GM18508 (cell line): ENCODE results near the gene SFSWAP.
"Not testable (repeated sequence)": the region's sequence is repeated elsewhere in the genome, so short reads cannot be mapped to it uniquely, and the experiment has no call there.

Source experiments
- ATAC-seq: cut with Tn5 transposase; IDR thresholded peaks from one replicate; pipeline ENCODE4 v1.9.1; 2021; ENCODE audit warnings: moderate number of reproducible peaks; ENCODE audit not compliant: insufficient read depth, unreplicated experiment

Gene SFSWAP

DNA sequence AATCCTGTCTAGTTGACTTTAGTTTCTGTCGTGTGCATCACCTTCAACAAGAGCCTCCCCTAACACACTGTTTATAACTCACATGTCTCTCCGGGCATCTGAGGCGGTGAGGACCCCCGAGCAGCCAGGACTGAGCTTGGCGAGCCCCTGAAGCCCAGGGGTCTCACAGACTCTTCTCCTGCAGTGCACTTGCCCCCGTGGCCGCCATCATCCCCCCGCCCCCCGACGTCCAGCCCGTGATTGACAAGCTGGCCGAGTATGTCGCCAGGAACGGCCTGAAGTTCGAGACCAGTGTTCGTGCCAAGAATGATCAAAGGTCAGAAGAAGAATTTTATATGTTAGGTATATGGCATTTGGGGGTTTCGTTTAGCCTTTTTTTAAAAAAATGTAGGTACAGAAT is 43.3 kb downstream of the SFSWAP start:
- no peak for ATAC-seq

DNA sequence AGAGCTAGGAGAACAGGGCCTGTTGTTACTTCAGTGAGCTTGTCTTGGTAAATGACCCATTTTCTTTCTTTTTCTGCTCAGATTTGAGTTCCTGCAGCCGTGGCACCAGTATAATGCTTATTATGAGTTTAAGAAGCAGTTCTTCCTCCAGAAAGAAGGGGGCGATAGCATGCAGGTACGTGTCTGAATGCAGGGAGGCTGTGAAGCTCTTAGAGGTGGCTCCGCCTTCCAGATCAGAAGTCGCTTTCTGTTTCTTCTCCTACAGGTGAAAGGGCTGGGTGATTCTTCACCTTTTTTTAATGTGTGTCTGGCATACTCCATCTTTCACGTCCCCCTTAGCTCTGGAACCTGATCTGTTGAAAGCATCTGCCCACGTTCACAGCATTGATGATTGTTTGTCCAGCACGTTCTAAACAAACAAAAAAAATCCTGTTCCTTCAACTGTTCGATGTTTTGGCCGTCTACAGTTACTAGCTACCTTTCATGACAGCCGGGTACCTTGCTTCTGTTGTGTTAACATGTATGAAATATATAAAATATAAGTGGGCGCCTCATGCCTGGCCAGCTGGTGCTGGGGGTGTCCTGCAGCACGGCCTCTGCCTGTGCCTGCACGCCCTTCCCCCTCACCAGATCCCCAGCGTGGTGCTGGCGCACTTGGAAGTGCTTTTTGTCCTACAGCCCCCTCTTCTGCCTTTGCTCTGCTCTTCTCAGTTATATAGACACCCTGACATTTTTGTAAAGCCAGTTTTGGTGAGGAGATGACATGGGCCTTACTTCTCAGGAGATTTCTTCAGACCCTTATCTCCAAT is 44.6 kb downstream of the SFSWAP start:
- ATAC-seq: no peak

DNA sequence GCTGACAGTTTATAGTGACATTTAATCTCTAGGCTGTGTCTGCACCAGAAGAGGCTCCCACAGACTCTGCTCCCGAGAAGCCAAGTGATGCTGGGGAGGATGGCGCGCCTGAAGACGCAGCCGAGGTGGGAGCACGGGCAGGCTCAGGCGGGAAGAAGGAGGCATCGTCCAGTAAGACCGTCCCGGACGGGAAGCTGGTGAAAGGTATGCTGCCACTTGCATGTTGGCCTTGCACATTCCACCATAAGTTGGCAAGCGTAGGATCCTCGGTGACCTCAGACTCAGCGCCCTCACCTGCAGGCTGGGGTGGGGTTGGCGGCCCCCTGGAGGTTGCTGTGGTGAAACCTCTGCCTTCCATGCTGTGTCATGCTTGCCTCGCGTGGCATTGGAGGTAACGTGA is 45.6 kb downstream of the SFSWAP start:
- ATAC-seq: no peak

- ATAC-seq: no peak
These were observed 46.2 kb downstream of the SFSWAP start for GRCh38 chr12:131757111-131757510.

GRCh38 chr12:131758016-131758739 is 47.3 kb downstream of the SFSWAP start:
- ATAC-seq: no peak

DNA sequence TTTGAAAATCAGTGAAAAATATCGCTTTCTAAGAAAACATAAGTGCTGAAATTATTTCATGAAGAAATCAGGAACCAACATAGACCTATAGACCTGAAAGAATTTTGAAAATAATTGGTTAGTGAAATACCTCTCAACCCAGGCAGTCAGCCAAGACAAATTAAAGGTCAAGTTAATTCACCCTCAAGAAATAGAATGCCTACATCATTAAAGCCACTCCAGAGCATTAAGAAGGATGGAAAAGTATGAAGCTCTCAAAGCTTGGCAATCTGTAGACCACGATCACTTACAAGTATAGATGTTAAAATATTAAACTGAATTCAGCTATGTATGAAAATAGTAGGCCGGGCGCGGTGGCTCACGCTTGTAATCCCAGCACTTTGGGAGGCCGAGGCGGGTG is 48.3 kb downstream of the SFSWAP start:
- no peak for ATAC-seq

- ATAC-seq: no peak
These were observed 50.7 kb downstream of the SFSWAP start for GRCh38 chr12:131761638-131762037.

DNA sequence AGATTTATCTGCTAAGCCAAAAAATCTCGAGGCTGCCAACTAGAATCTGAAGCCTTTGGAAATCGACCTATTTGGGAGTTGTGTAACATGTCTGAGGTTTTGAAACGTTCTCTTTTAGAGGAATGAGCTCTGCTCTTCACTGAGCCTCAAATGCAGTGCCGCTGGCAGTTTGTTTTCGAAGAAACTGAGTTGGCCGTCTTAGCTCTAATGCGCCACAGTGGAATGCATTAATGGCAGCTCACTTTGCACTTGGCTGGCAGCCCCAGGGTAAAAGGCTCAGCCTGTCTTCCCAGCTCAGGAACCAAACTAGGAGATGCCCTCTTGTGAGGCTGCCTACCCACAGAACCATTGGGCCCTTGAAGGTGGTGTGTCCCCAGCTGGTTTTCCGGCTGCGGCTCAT is 53.8 kb downstream of the SFSWAP start:
- no peak for ATAC-seq

- ATAC-seq: no peak
These were observed 55.1 kb downstream of the SFSWAP start for GRCh38 chr12:131765961-131766360.

GRCh38 chr12:131766382-131767107 is 55.7 kb downstream of the SFSWAP start:
- ATAC-seq: no peak

DNA sequence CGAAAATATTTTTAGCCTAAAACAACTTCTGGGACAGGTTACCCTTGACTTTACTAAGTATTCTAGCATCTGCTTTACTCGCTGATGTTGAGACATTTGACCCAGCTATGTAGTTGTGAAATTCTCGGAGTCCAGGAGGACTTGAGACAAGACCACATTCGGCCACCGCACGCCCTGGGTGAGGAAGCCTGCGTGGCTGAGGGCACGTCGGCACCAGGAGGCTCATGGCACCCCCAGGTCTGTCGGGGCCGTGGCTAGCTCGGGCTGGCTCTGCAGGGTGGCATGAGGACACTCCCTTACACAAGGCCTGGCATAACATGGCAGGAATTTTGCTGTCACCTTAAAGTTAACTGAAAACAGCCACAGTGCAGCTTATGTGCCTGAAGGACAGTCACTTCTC is 59.2 kb downstream of the SFSWAP start:
- ATAC-seq: no peak

DNA sequence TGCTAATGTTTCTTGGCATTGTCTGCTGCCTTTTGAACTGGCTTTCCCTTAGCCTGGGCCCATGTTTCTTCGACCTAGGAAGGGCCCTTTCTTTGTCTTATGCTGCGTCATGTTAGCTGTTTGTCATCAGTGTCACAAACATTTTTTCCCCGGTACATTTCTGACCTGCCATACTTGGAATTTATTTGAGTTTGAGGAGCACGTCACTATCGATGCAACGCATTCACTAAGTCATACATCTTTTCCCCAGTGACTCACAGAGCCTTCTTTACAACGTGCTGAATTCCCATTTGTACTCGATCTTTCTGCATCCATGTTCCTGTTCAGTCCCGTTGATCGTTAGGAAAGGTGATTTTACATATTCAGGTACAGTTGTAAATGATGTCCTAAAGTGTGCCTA is 61.1 kb downstream of the SFSWAP start:
- no peak for ATAC-seq

DNA sequence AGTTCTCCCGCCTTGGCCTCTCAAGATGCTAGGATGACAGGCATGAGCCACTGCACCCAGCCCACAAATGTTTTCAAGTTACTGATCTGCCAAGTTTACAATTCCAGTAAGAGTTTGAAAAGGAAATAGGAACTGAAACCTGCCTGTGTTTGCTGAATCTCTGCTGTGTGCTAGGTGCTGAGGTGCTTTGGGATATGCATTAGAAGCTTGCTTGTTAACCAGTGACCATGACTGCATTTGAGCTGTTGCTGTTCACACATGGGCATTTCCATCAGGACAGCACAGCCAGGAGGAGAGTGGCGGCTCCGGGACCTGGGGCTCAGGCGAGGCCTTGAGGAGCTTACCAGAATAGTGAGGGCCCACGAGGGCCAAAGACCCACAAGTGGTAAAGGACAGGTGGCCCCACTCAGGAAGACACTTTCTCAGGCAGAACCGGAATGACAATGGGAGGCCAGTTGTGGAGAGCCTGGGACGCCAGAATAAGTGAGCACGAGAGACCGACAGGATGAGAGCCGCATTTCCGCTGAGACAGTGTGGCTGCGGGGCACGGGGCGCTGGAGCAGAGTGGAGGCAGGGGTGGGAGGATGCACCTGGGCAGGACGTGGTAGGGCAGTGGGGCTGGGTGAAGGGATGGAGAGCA is 62.8 kb downstream of the SFSWAP start:
- peak; percentile 81 for ATAC-seq

GRCh38 chr12:131774576-131775391 is 63.9 kb downstream of the SFSWAP start:
- no peak for ATAC-seq

GRCh38 chr12:131775392-131776236 is 64.7 kb downstream of the SFSWAP start:
- no peak for ATAC-seq

DNA sequence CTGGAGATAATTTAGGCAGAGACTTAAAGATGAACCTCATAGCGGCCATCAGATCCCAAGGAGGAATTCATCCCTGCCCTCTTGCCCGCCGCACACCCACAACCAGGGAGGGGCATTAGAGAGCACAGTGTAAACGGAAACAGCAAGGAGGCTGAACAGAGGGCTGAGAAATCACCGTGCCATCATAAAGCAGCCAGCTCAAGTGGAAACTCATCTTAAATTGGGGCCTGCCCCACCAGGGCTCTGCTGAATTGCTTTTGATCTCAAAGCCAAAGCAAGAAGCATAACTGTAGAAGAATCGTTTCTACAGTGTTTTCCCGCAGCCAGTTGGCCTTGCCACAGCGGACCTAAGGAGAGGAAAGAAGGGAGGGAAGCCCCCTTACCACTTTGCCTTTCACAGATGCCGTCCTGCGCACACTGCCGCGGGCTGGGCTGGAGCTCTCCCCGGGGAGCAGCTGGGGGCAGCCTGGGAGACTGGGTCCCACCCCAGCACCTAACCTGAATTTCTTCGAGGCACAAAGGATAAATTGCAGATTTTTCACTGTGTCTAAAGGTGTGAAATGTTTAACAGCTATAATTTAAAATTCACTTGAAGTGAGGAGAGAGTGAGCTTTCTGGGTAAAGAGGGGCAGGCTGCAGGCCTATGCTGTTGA is 65.5 kb downstream of the SFSWAP start:
- no peak for ATAC-seq

GRCh38 chr12:131777269-131777668 is 66.4 kb downstream of the SFSWAP start:
- not testable (repeated sequence) for ATAC-seq

DNA sequence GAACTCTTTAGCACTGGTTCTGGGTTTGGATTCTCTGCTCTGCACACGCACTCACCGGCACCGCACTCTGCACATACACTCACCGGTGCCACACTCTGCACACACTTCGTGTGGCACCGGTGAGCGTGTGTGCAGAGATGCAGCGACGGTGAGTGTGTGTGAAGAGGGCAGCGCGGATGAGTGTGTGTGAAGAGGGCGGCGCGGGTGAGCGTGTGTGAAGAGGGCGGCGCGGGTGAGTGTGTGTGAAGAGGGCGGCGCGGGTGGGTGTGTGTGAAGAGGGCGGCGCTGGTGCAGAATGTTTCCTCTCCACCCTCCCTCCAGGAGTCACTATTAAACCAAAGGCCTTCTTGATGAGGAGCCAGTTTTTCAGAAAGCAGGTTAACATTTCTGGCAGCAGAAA is 68.1 kb downstream of the SFSWAP start:
- ATAC-seq: no peak
